Measurements from ENCODE around the gene ZNF343.

DNA sequence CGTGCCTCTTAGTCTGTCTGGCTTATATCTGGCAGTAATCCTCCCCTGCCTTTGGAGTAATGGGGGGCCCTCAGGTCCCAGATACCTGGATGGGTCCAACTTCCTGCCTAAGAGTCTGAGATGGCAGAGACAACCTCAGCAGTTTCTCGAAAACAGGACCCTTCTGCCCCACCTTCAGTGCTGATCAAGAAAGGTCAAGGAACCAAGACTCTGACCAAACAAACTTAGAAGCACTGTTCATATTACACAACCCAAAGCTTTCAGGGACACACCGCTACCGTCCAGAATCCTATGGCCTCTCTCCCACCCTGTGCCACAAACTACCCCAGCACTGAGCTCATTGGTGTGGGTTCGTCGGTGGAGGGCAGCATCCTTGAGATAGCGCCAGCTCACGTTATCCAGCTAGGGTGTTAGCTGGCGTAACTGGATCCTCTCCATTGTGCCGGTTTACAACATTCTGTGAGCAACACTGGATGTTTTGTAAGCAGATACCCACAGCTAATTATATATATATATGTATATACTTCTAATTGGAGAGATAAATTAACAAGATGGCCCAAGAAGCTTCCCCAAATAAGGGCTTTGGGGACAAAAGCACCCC is 20.1 kb upstream of the ZNF343 start:
- TF ChIP-seq CTCF (IDR thresholded peaks at IDR 0.05 in 4 of 5, conservative IDR thresholded peaks at IDR 0.05 in 1 of 5) (no peak), POLR2A (IDR thresholded peaks at IDR 0.05) (no peak)
